GM12864 (cell line): ENCODE results near the gene TPPP2.

ENCODE experiments used
- DNase-seq: peaks from one replicate; pipeline ENCODE4 v3.0.0-alpha.2; 2011; ENCODE audit warnings: low read depth
- H3K4me3 ChIP-seq: 2 replicates; pipeline ENCODE4 v1.5.1; 2011; ENCODE audit warnings: mild to moderate bottlenecking, low read depth, low read length, control low read depth
- CTCF ChIP-seq: IDR thresholded peaks from 2 replicates; pipeline ENCODE4 v1.5.1; 2011; ENCODE audit warnings: low read depth, mild to moderate bottlenecking, moderate library complexity, low read length, control low read depth, inconsistent platforms; ENCODE audit errors: missing control alignments

Gene TPPP2

GRCh38 chr14:21072031-21072473 is 42.0 kb downstream of the TPPP2 start:
- peak overlapping the region; percentile 37; the same call in 1 of the 2 replicates for H3K4me3 ChIP-seq
- DNase-seq: no peak
- TF ChIP-seq CTCF: no peak

GRCh38 chr14:21072781-21073339 is 42.8 kb downstream of the TPPP2 start:
- TF ChIP-seq CTCF: no peak
- H3K4me3 ChIP-seq: no peak overlapping the region
- no peak for DNase-seq

GRCh38 chr14:21073921-21074320 is 43.9 kb downstream of the TPPP2 start:
- no peak for TF ChIP-seq CTCF
- H3K4me3 ChIP-seq: no peak overlapping the region
- no peak for DNase-seq

GRCh38 chr14:21074398-21075272 is 44.6 kb downstream of the TPPP2 start:
- TF ChIP-seq CTCF: no peak
- H3K4me3 ChIP-seq: no peak overlapping the region
- DNase-seq: no peak

GRCh38 chr14:21075719-21076437 is 45.9 kb downstream of the TPPP2 start:
- DNase-seq: no peak
- H3K4me3 ChIP-seq: no peak overlapping the region
- no peak for TF ChIP-seq CTCF

GRCh38 chr14:21077672-21078071 is 47.7 kb downstream of the TPPP2 start:
- DNase-seq: no peak
- no peak overlapping the region for H3K4me3 ChIP-seq
- TF ChIP-seq CTCF: no peak
